Tibial nerve (tissue), 4 donors: ENCODE data around the gene ITIH2. TPM values are rescaled to one million over a fixed set of nuclear protein-coding genes. Genes with fewer than 3 reads are reported as not detected.
"Not testable (repeated sequence)": the region's sequence is repeated elsewhere in the genome, so short reads cannot be mapped to it uniquely, and the experiment has no call there.

Experiments
- DNase-seq, 2 donors: peaks; one replicate each; pipeline ENCODE4 v3.0.0-alpha.2; 2019; ENCODE audit warnings: low spot score in 2 of 2
- H3K27ac ChIP-seq, 4 donors: fragments of 200-600 bp; sonication (generic) in 3 of 4; one replicate each; pipeline ENCODE4 v1.5.1; 2017 to 2019; ENCODE audit warnings: mild to moderate bottlenecking in 1 of 4
- H3K27me3 ChIP-seq, 2 donors: fragments of 200-600 bp; sonication (generic) in 1 of 2; one replicate each; pipeline versions ENCODE4 v1.5.1 to v1.6.0; 2017 to 2019
- H3K36me3 ChIP-seq, 3 donors: fragments of 200-600 bp; sonication (generic); one replicate each; pipeline ENCODE4 v1.5.1; 2018 to 2019
- H3K4me1 ChIP-seq, 4 donors: fragments of 200-600 bp; sonication (generic) in 3 of 4; one replicate each; pipeline ENCODE4 v1.5.1; 2017 to 2019
- H3K4me3 ChIP-seq, 4 donors: fragments of 200-600 bp; sonication (generic) in 3 of 4; one replicate each; pipeline ENCODE4 v1.5.1; 2017 to 2019; ENCODE audit warnings: mild to moderate bottlenecking in 1 of 4, moderate library complexity in 1 of 4
- H3K9me3 ChIP-seq, 4 donors: fragments of 200-600 bp; sonication (generic) in 3 of 4; one replicate each; pipeline ENCODE4 v1.5.1; 2017 to 2019
- CTCF ChIP-seq, 5 experiments: fragments of 200-600 bp in 3 of 5; fragments of 450-650 bp in 2 of 5; sonication (generic) in 3 of 5; IDR thresholded peaks; one replicate each; pipeline ENCODE4 v1.5.1; 2016 to 2019; ENCODE audit warnings: antibody characterized with exemption in 5 of 5, mild to moderate bottlenecking in 3 of 5, moderate library complexity in 2 of 5
- EP300 ChIP-seq, 2 donors: sonication (generic); formaldehyde crosslinking; IDR thresholded peaks; one replicate each; pipeline ENCODE4 v1.6.1; 2017; ENCODE audit warnings: antibody characterized with exemption in 2 of 2, mild to moderate bottlenecking in 1 of 2
- POLR2A ChIP-seq, 2 donors: fragments of 450-650 bp; IDR thresholded peaks; one replicate each; pipeline ENCODE4 v1.6.1; 2017; ENCODE audit warnings: antibody characterized with exemption in 2 of 2, mild to moderate bottlenecking in 2 of 2, moderate library complexity in 2 of 2
- WGBS, 2 donors: methylation state at CpG; one replicate each; pipeline ENCODE4 v1.1.5; 2018; 5-methylcytosine and 5-hydroxymethylcytosine counted together
- total RNA-seq, 4 donors: library from RNA; depleted of rRNA; stranded (reverse); fragments of >200 nt; gene quantifications; one replicate each; pipeline ENCODE4 v1.1.0, GENCODE V29; 2016

Gene ITIH2
- total RNA-seq, 4 donors from 2014 or later, result not detected

GRCh38 chr10:7672341-7673134, 30.6 kb upstream of the ITIH2 start:
- Histone ChIP-seq H3K36me3 (no peaks in the 10 kb centered on the region), H3K27ac (no peak overlapping the region), H3K27me3 (no peaks in the 10 kb centered on the region), H3K4me3 (no peak overlapping the region), H3K4me1 (peaks cover 0 to 15% (median 0%) of the 10 kb centered on the region in 4 donors), H3K9me3 (no peaks in the 10 kb centered on the region)
- DNase-seq, result no peak
- WGBS, 2 donors, result 86 to 87% methylated on average over 23 of the region's 23 CpGs
- no peak for TF ChIP-seq CTCF (IDR thresholded peaks at IDR 0.05)
- TF ChIP-seq POLR2A (IDR thresholded peaks at IDR 0.05), result no peak
- no peak for TF ChIP-seq EP300 (IDR thresholded peaks at IDR 0.05)

GRCh38 chr10:7679256-7679655, 23.9 kb upstream of the ITIH2 start:
- no peaks in the 10 kb centered on the region for H3K27me3 ChIP-seq
- 63 to 76% methylated on average over 1 of the region's 1 CpG for WGBS, 2 donors
- H3K4me1 ChIP-seq, result no peaks in the 10 kb centered on the region
- H3K4me3 ChIP-seq, result no peak overlapping the region
- no peaks in the 10 kb centered on the region for H3K36me3 ChIP-seq
- no peak for DNase-seq
- TF ChIP-seq EP300 (IDR thresholded peaks at IDR 0.05) (no peak), POLR2A (IDR thresholded peaks at IDR 0.05) (no peak), CTCF (IDR thresholded peaks at IDR 0.05) (no peak)
- no peaks in the 10 kb centered on the region for H3K9me3 ChIP-seq
- no peak overlapping the region for H3K27ac ChIP-seq

GRCh38 chr10:7680078-7680477, 23.0 kb upstream of the ITIH2 start:
- not testable (repeated sequence) for H3K9me3 ChIP-seq, H3K27me3 ChIP-seq, DNase-seq, H3K4me3 ChIP-seq, H3K36me3 ChIP-seq, H3K27ac ChIP-seq, H3K4me1 ChIP-seq
- WGBS, 2 donors, result 77 to 83% methylated on average over 5 of the region's 5 CpGs

- Histone ChIP-seq H3K4me3 (no peak overlapping the region), H3K27me3 (no peaks in the 10 kb centered on the region), H3K9me3 (no peaks in the 10 kb centered on the region), H3K36me3 (no peaks in the 10 kb centered on the region), H3K27ac (no peak overlapping the region), H3K4me1 (no peaks in the 10 kb centered on the region)
- TF ChIP-seq POLR2A (IDR thresholded peaks at IDR 0.05) (no peak), EP300 (IDR thresholded peaks at IDR 0.05) (no peak), CTCF (IDR thresholded peaks at IDR 0.05) (no peak)
- WGBS, 2 donors, result 75 to 76% methylated on average over 13 of the region's 13 CpGs
- no peak for DNase-seq
Observed at GRCh38 chr10:7686351-7687171, 16.6 kb upstream of the ITIH2 start.

GRCh38 chr10:7687228-7687907, 15.7 kb upstream of the ITIH2 start:
- Histone ChIP-seq H3K27me3 (no peaks in the 10 kb centered on the region), H3K4me1 (no peaks in the 10 kb centered on the region), H3K27ac (no peak overlapping the region), H3K36me3 (no peaks in the 10 kb centered on the region), H3K4me3 (no peak overlapping the region), H3K9me3 (peaks cover 0 to 7% (median 0%) of the 10 kb centered on the region in 4 donors)
- peak; percentile 70 to 83 for DNase-seq
- TF ChIP-seq POLR2A (IDR thresholded peaks at IDR 0.05) (no peak), EP300 (IDR thresholded peaks at IDR 0.05) (peak in 1 of 2 donors; percentile 33), CTCF (IDR thresholded peaks at IDR 0.05) (peak; percentile 68 to 94 (median 88))
- WGBS, 2 donors, result 20 to 21% methylated on average over 20 of the region's 20 CpGs
